Hepatocyte (in vitro differentiated cells): ENCODE data around the gene MAGI3. TPM values are rescaled to one million over a fixed set of nuclear protein-coding genes. Genes with fewer than 3 reads are reported as not detected.
"Not testable (repeated sequence)": the region's sequence is repeated elsewhere in the genome, so short reads cannot be mapped to it uniquely, and the experiment has no call there.

ENCODE experiments used
- DNase-seq: peaks from one replicate; pipeline ENCODE4 v3.0.0-alpha.2; 2016; ENCODE audit warnings: low spot score
- H2AFZ ChIP-seq: fragments of 200-600 bp; sonication (generic); 2 replicates; pipeline ENCODE4 v1.6.0; 2016; ENCODE audit warnings: antibody characterized with exemption, mild to moderate bottlenecking
- H3K27ac ChIP-seq: fragments of 200-600 bp; sonication (generic); 2 replicates; pipeline ENCODE4 v1.5.1; 2016; ENCODE audit warnings: mild to moderate bottlenecking
- H3K27me3 ChIP-seq: fragments of 200-600 bp; sonication (generic); 2 replicates; pipeline ENCODE4 v1.6.1; 2016
- H3K36me3 ChIP-seq: fragments of 200-600 bp; sonication (generic); replicated peaks from 2 replicates; pipeline ENCODE4 v1.5.1; 2016; ENCODE audit warnings: low read depth; ENCODE audit not compliant: insufficient read depth
- H3K4me1 ChIP-seq: fragments of 200-600 bp; sonication (generic); 2 replicates; pipeline ENCODE4 v1.5.1; 2016; ENCODE audit warnings: mild to moderate bottlenecking, moderate library complexity; ENCODE audit not compliant: insufficient read depth
- H3K4me2 ChIP-seq: fragments of 200-600 bp; sonication (generic); 2 replicates; pipeline ENCODE4 v1.6.0; 2016
- H3K4me3 ChIP-seq: fragments of 200-600 bp; sonication (generic); 2 replicates; pipeline ENCODE4 v1.5.1; 2016; ENCODE audit warnings: mild to moderate bottlenecking
- H3K79me2 ChIP-seq: fragments of 200-600 bp; sonication (generic); 2 replicates; pipeline ENCODE4 v1.6.0; 2017; ENCODE audit warnings: mild to moderate bottlenecking
- H3K9me2 ChIP-seq: fragments of 200-600 bp; sonication (generic); replicated peaks from 2 replicates; pipeline ENCODE4 v1.6.0; 2017; ENCODE audit warnings: mild to moderate bottlenecking; ENCODE audit not compliant: insufficient read depth
- H3K9me3 ChIP-seq: fragments of 200-600 bp; sonication (generic); 2 replicates; pipeline ENCODE4 v1.5.1; 2016; ENCODE audit warnings: low read depth, mild to moderate bottlenecking
- H4K20me1 ChIP-seq: fragments of 200-600 bp; sonication (generic); 2 replicates; pipeline ENCODE4 v1.6.0; 2016; ENCODE audit warnings: mild to moderate bottlenecking; ENCODE audit not compliant: insufficient read depth, poor library complexity, severe bottlenecking
- CTCF ChIP-seq: fragments of 200-600 bp; sonication (generic); IDR thresholded peaks from 2 replicates; pipeline ENCODE4 v1.5.1; 2016; ENCODE audit warnings: antibody characterized with exemption, mild to moderate bottlenecking; ENCODE audit not compliant: poor library complexity
- EZH2 ChIP-seq: fragments of 200-600 bp; sonication (generic); IDR thresholded peaks from 2 replicates; pipeline ENCODE4 v1.6.1; 2016; ENCODE audit warnings: antibody characterized with exemption, mild to moderate bottlenecking, borderline replicate concordance
- EZH2phosphoT487 ChIP-seq: fragments of 200-600 bp; sonication (generic); IDR thresholded peaks from one replicate; pipeline ENCODE4 v1.6.1; 2018; ENCODE audit warnings: antibody characterized with exemption, mild to moderate bottlenecking, low read depth, moderate library complexity; ENCODE audit not compliant: unreplicated experiment, severe bottlenecking
- WGBS: methylation state at CpG from one replicate; pipeline ENCODE4 v1.1.6; 2016; ENCODE audit warnings: low lambda C conversion rate; ENCODE audit errors: missing lambda C conversion rate; 5-methylcytosine and 5-hydroxymethylcytosine counted together
- polyA plus RNA-seq: library from polyadenylated mRNA; unstranded; fragments of >200 nt; fragmentation: Nextera tagmentation; extraction: Ambion mirVana; gene quantifications from 2 replicates; pipeline ENCODE4 v1.2.1, GENCODE V29; 2016
- total RNA-seq: library from RNA; depleted of rRNA; stranded (reverse); fragments of >200 nt; gene quantifications from 2 replicates; pipeline ENCODE4 v1.2.3, GENCODE V29; 2014

The MAGI3 gene
- total and polyA plus RNA-seq, 2 experiments from 2014 or later, result 15.9 to 22.4 TPM

GRCh38 chr1:113409363-113409762 lies 19.0 kb downstream of the MAGI3 start:
- Histone ChIP-seq H3K4me3 (no peak overlapping the region), H3K4me1 (no peaks in the 10 kb centered on the region), H3K27ac (no peak overlapping the region), H3K79me2 (peaks cover 84% of the 10 kb centered on the region), H3K36me3 (no peaks in the 10 kb centered on the region), H3K27me3 (no peaks in the 10 kb centered on the region), H3K4me2 (no peak overlapping the region), H4K20me1 (no peaks in the 10 kb centered on the region), H3K9me3 (no peaks in the 10 kb centered on the region), H3K9me2 (no peaks in the 10 kb centered on the region), H2AFZ (no peak overlapping the region)
- no peak for DNase-seq
- TF ChIP-seq EZH2, result no peak
- no peak for TF ChIP-seq CTCF
- TF ChIP-seq EZH2phosphoT487, result no peak

- H3K27ac ChIP-seq, H3K4me3 ChIP-seq, H3K4me1 ChIP-seq, H3K36me3 ChIP-seq, DNase-seq, H2AFZ ChIP-seq, H3K4me2 ChIP-seq, H3K9me3 ChIP-seq, H3K27me3 ChIP-seq, H3K9me2 ChIP-seq: not testable (repeated sequence)
- WGBS, result 100% methylated on average over 4 of the region's 4 CpGs
- Histone ChIP-seq H3K79me2 (peaks cover 82% of the 10 kb centered on the region), H4K20me1 (peaks cover 11% of the 10 kb centered on the region)
Measured at GRCh38 chr1:113412020-113412419, 21.7 kb downstream of the MAGI3 start.

GRCh38 chr1:113415310-113416070 lies 25.2 kb downstream of the MAGI3 start:
- Histone ChIP-seq H4K20me1 (peaks cover 11% of the 10 kb centered on the region), H3K4me2 (no peak overlapping the region), H3K27ac (no peak overlapping the region), H2AFZ (no peak overlapping the region), H3K9me2 (no peaks in the 10 kb centered on the region), H3K36me3 (no peaks in the 10 kb centered on the region), H3K4me1 (no peaks in the 10 kb centered on the region), H3K79me2 (peaks cover 82% of the 10 kb centered on the region), H3K27me3 (no peaks in the 10 kb centered on the region), H3K9me3 (no peaks in the 10 kb centered on the region), H3K4me3 (no peak overlapping the region)
- TF ChIP-seq CTCF (no peak), EZH2 (no peak), EZH2phosphoT487 (no peak)
- no peak for DNase-seq
- WGBS, result 88% methylated on average over 6 of the region's 6 CpGs

- DNase-seq, H3K4me2 ChIP-seq, H3K9me2 ChIP-seq, H3K36me3 ChIP-seq, H3K4me3 ChIP-seq, H3K27ac ChIP-seq, H3K27me3 ChIP-seq, H3K9me3 ChIP-seq, H3K4me1 ChIP-seq, H2AFZ ChIP-seq: not testable (repeated sequence)
- Histone ChIP-seq H4K20me1 (peaks cover 11% of the 10 kb centered on the region), H3K79me2 (peaks cover 82% of the 10 kb centered on the region)
Measured at GRCh38 chr1:113416071-113416470, 25.8 kb downstream of the MAGI3 start.
